Cardiac septum (tissue), 1 donor: ENCODE measurements around the gene ENG. TPM values are rescaled to one million over a fixed set of nuclear protein-coding genes. Genes with fewer than 3 reads are reported as not detected.

Experiments used
- DNase-seq: peaks from one replicate; pipeline ENCODE4 v3.0.0-alpha.2; 2020; ENCODE audit warnings: low spot score
- intact Hi-C: fragments of 100-400 bp; cut with DNase I; formaldehyde crosslinking; loops from one replicate; pipeline ENCODE4 v1.14.0; 2022
- total RNA-seq: library from RNA; stranded (reverse); fragmentation: NEBNext Ultra II Directional; extraction: Animal tissue kit (Norgen Biotek cat#: 25700); gene quantifications from one replicate; pipeline ENCODE4 v1.2.1, GENCODE V29; 2021
- donor health status: DM: no; HTN: no; CAD: no.

Gene ENG
- total RNA-seq, 1 donor from 2014 or later = 244 TPM

DNA sequence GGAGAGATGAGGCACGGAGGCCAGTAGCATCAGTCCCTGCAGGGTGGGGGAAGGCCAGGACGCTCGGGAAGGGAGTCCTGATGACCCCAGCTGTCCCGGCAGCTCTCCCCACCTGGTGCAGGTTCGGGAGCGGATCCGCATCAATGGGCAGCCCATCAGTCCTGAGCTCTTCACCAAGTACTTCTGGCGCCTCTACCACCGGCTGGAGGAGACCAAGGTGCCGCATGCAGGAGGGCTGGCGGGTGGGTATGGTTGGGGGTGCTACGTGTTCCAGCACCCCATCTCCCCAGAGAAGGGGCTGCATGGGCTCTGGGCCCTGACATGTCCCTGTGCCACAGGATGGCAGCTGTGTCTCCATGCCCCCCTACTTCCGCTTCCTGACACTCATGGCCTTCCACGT, 47.6 kb downstream of the ENG start:
- intact Hi-C loops = no loop called here
- DNase-seq = no peak

DNA sequence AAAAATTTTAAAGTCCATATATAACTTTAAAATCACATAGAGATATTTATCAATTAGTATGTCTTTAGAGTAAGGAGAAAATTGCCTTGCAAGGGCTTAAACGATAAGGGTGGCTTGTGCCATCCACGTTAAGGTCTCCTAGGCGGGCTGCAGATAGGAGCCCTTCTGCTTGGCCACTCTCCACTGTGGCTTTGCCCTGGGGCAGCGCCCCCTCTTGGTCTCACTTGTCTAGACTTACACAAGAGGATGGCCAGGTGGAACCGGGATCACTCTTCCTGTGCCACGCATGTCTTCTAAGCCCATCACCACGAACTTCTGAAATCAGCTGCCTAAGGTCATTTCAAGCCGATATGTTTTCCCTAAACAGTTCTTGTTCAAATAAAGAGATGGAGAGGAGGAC, 48.8 kb downstream of the ENG start:
- DNase-seq = no peak
- intact Hi-C loops = no loop called here

DNA sequence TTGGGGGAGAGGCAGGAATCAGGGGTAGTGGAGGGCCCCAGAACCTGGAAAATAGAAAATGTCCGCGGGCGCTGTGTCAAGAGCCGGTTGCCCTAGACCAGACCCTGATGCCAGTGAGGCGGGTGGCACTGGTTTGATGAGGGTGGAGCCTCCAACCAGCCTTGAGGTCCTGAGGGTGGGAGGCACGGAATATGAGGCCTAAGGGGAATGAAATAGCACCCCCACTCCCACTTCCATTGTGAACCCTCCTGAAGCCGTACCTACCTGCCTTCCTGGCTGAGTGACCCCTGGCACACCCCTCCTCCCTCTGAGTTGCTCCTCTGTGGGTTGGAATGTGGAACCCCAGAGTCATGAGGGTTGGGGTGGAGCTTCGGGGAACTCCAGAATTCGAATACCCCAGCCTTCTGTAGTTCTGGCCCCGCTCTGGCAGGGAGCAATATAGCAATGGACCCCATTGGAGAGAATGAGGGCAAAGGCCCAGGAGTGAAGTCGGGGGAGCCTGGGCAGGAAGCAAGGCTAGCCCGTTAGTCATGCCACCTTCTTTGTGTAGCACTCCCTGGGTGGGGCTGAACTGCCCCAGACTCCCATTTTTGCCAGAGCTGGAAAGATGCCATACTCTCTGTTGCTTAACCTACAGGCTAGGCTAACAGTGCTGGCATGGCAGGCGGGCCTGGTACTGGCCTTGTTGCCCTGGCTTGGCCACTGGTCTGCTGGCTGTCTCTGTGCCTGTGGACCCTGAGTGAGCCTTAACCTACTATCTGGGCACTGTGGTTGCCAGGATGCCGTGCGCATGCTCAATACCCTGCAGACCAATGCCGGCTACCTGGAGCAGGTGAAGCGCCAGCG, 50.7 kb downstream of the ENG start:
- intact Hi-C loops = loop anchor here (2.0 to 5.0 kb wide), 2 partner anchors 17 to 114 kb away; partner anchors contain the start of genes CDK9 and ST6GALNAC4
- no peak for DNase-seq

DNA sequence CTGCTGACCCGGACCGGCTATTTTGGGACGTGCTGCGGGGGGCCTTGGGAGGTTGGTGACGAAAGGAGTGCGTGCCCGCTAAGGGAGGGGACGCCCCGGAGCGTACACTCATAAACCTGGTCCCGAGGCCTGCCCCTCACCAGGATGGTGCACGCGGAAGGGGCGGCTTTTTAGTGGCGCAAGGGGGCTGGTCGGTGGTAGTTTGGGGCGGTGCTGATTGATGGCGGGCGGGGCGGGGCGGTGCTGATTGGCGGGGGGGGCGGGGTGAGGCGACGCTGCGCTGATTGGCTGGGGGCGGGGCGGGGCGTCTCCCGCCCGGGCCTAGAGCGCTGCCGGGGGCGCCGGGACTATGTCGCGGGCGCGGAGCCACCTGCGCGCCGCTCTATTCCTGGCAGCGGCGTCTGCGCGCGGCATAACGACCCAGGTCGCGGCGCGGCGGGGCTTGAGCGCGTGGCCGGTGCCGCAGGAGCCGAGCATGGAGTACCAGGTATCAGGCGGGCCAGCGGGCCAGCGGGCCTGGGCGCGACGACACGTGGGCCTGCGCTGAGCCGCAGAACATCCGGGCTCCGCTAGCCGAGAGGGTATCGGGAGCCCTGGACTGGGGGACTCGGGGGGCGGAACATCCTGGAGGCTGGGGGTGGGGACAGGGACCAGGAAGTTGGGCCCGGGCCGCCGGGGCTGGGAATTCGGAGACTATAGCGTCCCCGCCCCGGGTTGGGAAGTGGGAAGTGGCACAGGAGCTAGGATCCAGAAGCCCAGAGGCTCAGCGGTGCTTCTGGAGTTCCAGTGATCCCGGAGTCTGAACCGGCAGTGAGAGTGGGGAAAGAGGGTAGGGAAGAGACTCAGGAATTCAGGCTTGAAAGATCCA, 51.6 kb downstream of the ENG start, which contains the start of gene FPGS:
Gene FPGS, plus strand, starts transcription at position 307 of the 868 bp plus-strand sequence. Its CDS starts 43 bp downstream, at position 350.
- intact Hi-C loops = loop anchor here (2.0 to 5.0 kb wide), 2 partner anchors 16 to 114 kb away; partner anchors contain the start of genes CDK9 and ST6GALNAC4
- DNase-seq = peak; percentile 93

DNA sequence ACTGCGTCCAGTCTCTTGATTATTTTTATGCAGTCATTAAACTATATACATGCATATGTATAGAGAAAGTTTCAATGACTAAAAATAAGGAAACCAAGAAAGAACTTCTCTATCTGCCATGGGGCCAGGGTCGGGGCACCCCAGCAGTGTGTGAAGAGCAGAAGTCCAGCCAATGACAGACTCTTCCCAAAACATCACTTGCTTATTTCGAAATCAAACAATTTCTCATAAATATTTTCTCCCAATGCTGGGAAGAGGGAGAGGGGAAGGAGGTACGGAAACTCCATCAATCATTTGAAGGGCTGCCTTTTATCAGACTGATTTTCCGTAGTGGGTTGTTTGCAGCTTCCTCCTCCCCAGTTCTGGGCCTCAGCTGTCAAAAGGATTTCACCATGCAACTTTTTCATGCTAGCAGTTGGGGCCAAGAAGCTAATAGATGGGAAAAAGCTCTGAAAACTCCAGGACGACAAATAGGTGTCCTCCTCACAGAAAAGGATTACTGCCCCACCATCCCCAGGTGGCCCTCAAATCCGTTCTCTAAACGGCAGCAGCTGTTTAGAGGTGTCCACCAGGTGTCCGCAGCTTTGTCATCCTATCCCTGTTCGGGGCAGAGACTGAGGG, 52.4 kb downstream of the ENG start:
- DNase-seq = no peak
- intact Hi-C loops = loop anchor here (2.0 to 5.0 kb wide), 2 partner anchors 15 to 115 kb away; partner anchors contain the start of genes CDK9 and ST6GALNAC4

DNA sequence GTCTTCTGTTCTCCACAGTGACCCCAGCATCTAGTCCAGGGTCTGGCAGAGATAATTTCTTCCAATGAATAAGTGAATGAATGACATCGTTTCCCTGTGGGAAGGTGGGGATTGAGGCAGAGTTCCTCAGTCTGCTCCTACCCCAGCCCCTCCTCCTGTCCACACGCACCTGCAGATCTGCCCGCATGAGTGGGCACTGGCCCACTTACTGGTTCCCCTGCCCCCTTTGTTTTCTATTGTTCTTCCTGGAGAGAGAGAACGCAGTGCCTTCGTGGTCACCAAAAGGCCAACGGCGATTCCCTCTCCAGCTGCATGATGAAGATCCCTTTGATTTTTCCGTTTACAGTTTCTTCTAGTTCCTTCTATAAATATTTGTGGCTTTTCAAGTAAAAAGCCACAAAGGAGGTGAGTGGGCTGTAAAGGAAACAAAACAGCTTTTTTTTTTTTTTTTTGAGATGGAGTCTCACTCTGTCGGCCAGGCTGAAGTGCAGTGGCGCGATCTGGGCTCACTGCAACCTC, 57.5 kb downstream of the ENG start:
- intact Hi-C loops = no loop called here
- no peak for DNase-seq

DNA sequence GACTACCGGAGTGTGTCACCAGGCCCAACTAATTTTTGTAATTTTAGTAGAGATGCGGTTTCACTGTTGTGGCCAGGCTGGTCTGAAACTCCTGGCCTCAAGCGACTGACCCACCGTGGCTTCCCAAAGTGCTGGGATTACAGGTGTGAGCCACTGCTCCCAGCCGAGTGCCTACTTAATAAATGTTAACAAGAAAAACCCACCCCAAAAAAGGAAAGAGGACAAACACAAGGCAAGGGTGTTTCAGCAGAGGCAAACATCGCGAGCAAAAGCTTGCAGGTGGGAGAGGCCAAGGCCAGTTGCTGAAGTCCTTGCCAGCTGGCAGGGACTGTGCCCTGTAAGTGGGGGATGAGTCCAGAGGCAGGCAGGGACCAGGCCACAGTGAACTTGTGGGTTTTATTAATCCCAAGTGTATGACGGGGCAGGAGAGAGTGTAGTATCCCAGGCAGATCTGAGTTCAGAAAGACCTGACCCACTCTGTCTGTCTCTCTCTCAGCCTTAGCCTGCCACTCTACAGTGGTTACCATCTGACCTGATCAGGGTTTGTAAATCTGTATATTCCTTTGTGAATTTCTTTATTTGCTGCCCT, 58.1 kb downstream of the ENG start:
- no peak for DNase-seq
- intact Hi-C loops = no loop called here

DNA sequence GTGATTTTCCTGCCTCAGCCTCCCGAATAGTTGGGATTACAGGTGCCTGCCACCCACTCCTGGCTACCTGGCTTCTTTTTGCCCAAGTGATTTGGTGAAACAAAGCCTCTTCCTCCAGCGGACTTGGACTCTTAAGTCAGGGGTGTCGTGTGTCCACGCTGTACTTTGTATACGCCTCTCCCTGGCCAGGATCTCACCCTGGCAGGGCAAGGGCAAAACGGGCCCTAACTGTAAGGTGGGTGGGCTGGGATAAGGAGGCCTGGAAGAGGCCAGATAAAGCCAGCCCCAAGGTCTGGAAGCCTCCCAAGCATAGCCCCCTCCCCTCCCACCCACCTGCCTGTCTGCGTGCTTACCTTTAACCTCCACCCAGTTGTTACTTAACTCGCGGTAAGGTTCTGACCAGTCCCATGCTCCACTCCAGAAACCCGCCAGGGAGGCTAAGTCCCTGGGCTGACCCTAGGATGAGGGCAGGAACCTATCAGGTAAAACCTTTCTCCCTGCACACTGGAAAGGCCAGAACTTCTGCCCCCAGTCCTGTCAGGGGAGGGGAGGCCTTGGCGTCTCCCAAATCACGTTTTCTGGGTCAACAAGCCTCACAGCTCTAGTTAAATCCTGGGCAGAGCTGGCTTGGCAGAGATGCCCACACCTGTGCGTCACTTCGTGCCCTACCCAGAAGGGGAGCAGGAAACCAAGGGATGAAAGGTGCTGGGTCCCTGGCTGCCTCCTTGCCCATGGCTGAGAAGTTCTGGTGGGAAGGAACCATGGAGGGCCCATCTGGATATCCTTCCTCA, 60.3 kb downstream of the ENG start:
- intact Hi-C loops = no loop called here

DNA sequence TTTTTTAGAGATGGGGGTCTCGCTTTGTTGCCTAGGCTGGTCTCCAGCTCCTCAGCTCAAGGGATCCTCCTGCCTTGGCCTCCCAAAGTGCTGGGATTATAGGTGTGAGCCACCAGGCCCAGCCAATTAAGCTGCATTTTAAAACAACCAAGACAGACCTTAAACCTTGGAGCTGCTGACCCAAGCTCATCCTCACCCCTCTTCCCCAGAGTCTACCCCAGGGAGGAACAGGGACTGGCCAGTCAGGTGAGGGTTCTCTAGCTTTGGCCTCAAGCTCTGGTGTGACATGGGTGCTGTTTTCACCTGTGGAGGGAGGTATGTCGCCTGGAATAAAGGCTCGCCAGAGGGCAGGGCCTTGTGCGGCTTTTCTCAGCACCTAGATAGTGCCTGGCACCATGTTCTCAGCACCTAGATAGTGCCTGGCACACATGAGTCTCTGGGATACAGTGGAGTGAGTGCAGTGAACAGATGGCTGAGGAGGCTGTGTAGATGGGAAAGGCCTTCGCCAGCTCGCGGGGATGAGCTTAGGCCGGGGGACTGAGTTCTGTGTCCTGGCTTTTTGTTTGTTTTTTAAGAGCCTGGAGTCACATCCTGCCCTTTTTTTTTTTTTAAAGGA, 61.3 kb downstream of the ENG start:
- DNase-seq = no peak
- intact Hi-C loops = no loop called here

More for the DNA sequence above, 60.3 kb downstream of the ENG start:
- DNase-seq = no peak

DNA sequence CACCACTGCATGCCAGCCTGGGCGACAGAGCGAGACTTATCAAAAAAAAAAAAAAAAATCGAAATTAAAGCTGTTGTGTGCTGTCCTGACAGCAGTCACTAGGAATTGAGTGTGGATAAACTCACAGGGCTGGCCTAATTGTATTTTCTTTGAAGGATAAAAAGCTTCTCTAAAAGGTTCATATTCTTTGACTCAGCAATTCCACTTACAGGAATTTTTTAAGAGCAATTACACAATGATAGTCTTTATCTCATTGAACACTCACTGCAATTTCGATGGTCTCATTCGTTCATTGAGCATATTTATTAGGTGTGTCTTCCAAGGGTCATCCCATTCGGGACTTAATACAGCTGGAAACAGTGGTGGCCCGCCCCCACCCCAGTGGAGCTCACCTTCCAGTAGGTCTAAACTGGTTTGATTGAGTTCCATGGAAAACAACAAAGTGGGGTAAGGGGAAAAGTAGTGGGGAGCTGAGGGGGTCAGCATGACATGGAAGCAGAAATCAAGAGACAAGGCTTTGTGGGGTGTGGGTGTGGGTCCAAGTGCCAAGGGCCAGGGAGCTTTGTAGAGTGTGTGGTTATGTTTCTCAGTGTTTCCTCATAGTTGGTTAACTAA, 61.9 kb downstream of the ENG start:
- DNase-seq = no peak
- intact Hi-C loops = no loop called here

DNA sequence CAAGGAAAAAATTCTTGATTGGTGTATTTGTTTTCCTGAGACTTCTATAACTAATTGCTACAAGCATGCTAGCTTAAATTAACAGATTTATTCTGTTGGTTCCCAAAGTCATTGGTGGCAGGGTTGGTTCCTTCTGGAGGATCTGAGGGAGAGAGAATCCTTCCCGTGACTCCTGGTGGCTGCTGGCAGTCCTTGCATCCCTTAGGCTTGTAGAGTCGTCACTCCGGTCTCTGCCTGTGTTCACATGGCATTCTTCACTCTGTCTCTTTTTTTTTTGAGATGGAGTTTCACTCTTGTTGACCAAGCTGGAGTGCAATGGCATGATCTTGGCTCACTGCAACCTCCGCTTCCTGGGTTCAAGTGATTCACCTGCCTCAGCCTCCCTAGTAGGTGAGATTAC, 63.4 kb downstream of the ENG start:
- DNase-seq = no peak
- intact Hi-C loops = no loop called here

DNA sequence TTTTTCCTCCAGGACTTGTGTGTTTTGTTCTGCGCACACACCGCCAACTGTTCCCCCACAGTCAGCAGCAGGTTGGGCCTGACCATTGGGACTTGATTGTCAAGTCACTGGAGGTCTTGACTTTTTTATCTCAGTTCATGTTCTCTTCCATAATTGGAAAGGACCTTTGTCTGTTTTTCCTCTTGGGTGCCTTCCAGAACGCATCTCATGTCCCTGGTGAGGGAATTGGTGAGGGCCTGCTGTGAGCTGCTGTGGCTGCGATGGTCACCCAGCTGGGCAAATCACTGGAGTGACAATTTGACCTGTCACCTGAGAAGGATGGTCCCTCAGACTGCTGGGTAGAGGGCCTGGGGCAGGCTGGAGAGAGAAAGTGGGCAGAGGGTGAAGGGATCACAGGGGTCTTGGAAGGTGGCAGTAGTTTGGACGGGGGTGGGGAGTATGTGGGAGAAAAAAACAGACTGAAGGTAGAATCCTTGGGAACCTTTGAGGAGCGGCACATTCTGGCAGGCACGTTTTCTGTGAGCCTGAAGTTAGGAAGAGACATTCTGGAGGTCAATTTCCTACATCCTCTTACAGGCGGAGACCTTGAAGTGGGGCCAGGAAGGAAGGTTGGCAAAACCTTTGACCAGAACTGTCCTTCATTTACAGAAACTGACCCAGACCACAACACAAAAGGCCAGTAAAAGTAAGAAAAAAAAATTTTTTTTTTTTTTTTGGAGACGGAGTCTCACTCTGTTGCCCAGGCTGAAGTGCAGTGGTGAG, 64.2 kb downstream of the ENG start:
- intact Hi-C loops = no loop called here
- no peak for DNase-seq

DNA sequence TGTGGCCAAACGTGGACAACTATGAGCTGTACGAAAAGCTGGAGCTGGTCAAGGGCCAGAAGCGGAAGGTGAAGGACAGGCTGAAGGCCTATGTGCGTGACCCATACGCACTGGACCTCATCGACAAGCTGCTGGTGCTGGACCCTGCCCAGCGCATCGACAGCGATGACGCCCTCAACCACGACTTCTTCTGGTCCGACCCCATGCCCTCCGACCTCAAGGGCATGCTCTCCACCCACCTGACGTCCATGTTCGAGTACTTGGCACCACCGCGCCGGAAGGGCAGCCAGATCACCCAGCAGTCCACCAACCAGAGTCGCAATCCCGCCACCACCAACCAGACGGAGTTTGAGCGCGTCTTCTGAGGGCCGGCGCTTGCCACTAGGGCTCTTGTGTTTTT, 65.3 kb downstream of the ENG start:
- DNase-seq = no peak
- intact Hi-C loops = loop anchor here (5.0 kb wide), 1 partner anchor 128 kb away; the partner anchor contains the start of gene ST6GALNAC4

DNA sequence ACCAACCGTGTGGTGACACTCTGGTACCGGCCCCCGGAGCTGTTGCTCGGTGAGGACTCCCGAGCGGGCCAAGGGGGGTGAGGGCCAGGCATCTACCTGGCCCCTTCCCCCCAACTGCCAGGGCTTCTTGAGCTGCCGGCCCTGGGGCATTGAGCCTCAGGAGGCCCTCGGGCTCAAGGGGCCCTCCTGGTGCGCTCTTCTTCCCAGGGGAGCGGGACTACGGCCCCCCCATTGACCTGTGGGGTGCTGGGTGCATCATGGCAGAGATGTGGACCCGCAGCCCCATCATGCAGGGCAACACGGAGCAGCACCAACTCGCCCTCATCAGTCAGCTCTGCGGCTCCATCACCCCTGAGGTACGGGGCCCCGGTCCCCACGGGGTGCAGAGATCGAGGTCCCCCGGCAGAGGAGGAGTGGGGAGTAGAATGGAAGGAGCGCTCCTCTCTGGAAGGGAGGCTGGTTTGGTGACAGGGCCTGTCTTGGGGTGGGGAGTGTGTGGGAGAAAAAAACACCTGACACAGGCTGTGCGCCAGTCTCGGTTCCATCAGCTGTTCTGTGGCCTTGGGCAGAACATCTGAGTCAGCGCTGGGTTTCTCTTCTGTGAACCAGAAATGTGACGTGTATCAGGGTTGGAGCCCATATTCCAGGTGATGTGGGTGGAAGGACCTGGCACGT, 66.0 kb downstream of the ENG start:
- no peak for DNase-seq

DNA sequence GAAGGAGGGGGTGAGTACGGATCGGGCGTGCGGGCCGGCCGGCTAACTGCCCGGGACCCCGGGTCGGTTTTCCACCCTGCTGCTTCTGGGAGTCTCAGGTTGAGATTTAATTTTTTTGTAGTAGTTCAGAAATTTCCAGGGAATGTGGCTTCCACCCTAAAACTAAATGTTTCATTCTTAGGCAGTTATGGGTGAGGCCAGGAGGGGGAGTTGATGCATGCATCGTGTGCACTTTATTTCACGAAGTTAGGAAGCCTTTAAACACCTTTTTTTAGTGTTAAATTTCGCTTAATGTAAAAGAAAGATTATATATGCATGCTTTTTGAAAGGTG, 67.7 kb downstream of the ENG start:
- intact Hi-C loops = loop anchor here (2.0 to 5.0 kb wide), 3 partner anchors 16 to 131 kb away; partner anchors contain the start of genes FPGS and ST6GALNAC4
- no peak for DNase-seq

More for the DNA sequence above, 66.0 kb downstream of the ENG start:
- intact Hi-C loops = loop anchor here (5.0 kb wide), 1 partner anchor 129 kb away; the partner anchor contains the start of gene ST6GALNAC4
